Panc1 (cell line): ENCODE results near the gene MAST4. TPM values are rescaled to one million over a fixed set of nuclear protein-coding genes. Genes with fewer than 3 reads are reported as not detected.

Source experiments
- ATAC-seq: fragments of 200-7000 bp; cut with Tn5 transposase; 2 replicates; pipeline ENCODE4 v1.9.1; 2020; ENCODE audit warnings: mild to moderate bottlenecking, moderate library complexity
- BruUV-seq: library from RNA; stranded (reverse); fragments of 400-500 nt; replicated peaks from 2 replicates; lab custom pipeline; 2021; lab: Mats Ljungman, UMichigan
- CTCF ChIA-PET: fragments of 300-600 bp; sonication (Branson Sonifier 250); formaldehyde crosslinking; loops from one replicate; lab custom pipeline; 2022; ENCODE audit warnings: antibody characterized with exemption; lab: Charles Lee
- POLR2A ChIA-PET: fragments of 300-600 bp; sonication (Branson Sonifier 250); formaldehyde crosslinking; loops from one replicate; lab custom pipeline; 2022; ENCODE audit warnings: antibody characterized with exemption; lab: Charles Lee
- DNase-seq: peaks from one replicate; pipeline ENCODE4 v3.0.0-alpha.2; 2010; ENCODE audit warnings: low read depth, low spot score
- H3K27ac ChIP-seq: 2 replicates; pipeline ENCODE4 v1.5.1; 2011; ENCODE audit warnings: mild to moderate bottlenecking, low read length, inconsistent platforms
- H3K27me3 ChIP-seq: fragments of 200-500 bp; sonication (Bioruptor generic); 2 replicates; pipeline ENCODE4 v1.6.0; 2014; ENCODE audit warnings: low read length, inconsistent platforms; ENCODE audit not compliant: control insufficient read depth, insufficient read depth
- H3K36me3 ChIP-seq: fragments of 200-500 bp; sonication (Bioruptor generic); 2 replicates; pipeline ENCODE4 v1.5.1; 2014; ENCODE audit warnings: inconsistent platforms, mild to moderate bottlenecking, low read length, moderate library complexity; ENCODE audit not compliant: control insufficient read depth, insufficient read depth
- H3K4me1 ChIP-seq: 2 replicates; pipeline ENCODE4 v1.5.1; 2011; ENCODE audit warnings: inconsistent platforms, mild to moderate bottlenecking, low read length, moderate library complexity; ENCODE audit not compliant: control insufficient read depth, insufficient read depth
- H3K4me3 ChIP-seq, 2 experiments: 2 replicates each; pipeline ENCODE4 v1.5.1; 2011 to 2012; ENCODE audit warnings: low read depth in 2 of 2, low read length in 2 of 2, mild to moderate bottlenecking in 2 of 2, inconsistent platforms in 1 of 2, moderate library complexity in 1 of 2
- H3K9me3 ChIP-seq: fragments of 200-500 bp; sonication (Bioruptor generic); 2 replicates; pipeline ENCODE4 v1.5.1; 2014; ENCODE audit warnings: low read depth, mild to moderate bottlenecking, inconsistent platforms, low read length, moderate library complexity; ENCODE audit not compliant: control insufficient read depth, insufficient read depth
- POLR2AphosphoS5 ChIP-seq: IDR thresholded peaks from 2 replicates; pipeline ENCODE4 v1.6.1; 2012; ENCODE audit warnings: mild to moderate bottlenecking, low read depth, low read length, moderate library complexity
- SIN3A ChIP-seq: IDR thresholded peaks from 2 replicates; pipeline ENCODE4 v1.6.1; 2012; ENCODE audit warnings: low read depth, mild to moderate bottlenecking, low read length, moderate library complexity, borderline replicate concordance; ENCODE audit not compliant: insufficient read depth
- TCF7L2 ChIP-seq: IDR thresholded peaks from 2 replicates; pipeline ENCODE4 v1.6.1; 2011; ENCODE audit warnings: mild to moderate bottlenecking, low read depth, low read length, inconsistent platforms
- in situ Hi-C: cut with HindIII; loops from 2 replicates; pipeline ENCODE4 v1.10.0; 2016; ENCODE audit warnings: low sequenced_read_pairs, low pct_unique_long_range_greater_than_20kb
- intact Hi-C: fragments of 100-400 bp; cut with micrococcal nuclease; formaldehyde crosslinking; loops from one replicate; pipeline ENCODE4 v1.10.0; 2022; ENCODE audit not compliant: unreplicated experiment
- total RNA-seq: library from RNA; stranded (reverse); gene quantifications from one replicate; pipeline ENCODE4 v1.2.1, GENCODE V29; 2021; ENCODE audit not compliant: unreplicated experiment
- TF ChIP-seq, protein P1 (sequence below): fragments of 450-650 bp; IDR thresholded peaks from 2 replicates; pipeline ENCODE4 v1.5.1; 2017; ENCODE audit warnings: mild to moderate bottlenecking
- TF ChIP-seq, protein P2 (sequence below), 2 experiments: IDR thresholded peaks; 2 replicates each; pipeline ENCODE4 v1.6.1; 2011 to 2012; ENCODE audit warnings: low read depth in 2 of 2, control low read depth in 1 of 2, low read length in 1 of 2, mild to moderate bottlenecking in 1 of 2, moderate library complexity in 1 of 2; ENCODE audit not compliant: insufficient read depth in 1 of 2

MAST4 gene
- total RNA-seq, 1 experiment from 2014 or later: 1.8 TPM

DNA sequence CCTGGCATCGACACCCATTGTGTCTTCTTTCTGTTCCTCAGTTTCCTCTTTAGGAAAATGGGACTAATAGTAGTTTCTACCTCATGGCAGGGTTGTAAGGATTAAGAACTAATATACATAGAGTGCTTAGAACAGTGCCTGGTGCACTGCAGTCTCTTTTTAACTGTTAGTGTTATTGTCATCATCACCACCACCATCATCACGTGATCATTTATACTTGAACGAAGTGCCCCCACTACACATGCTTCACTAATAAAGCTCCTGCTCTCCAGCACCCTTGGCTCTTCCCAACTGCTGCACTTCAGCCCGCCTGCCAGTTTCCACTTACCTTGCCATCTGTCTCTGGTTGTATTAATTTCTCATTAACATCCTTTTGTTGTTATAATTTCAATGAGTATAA, 35.8 kb upstream of the MAST4 start:
- ChIA-PET POLR2A (no interaction called here), CTCF (no interaction called here)
- Histone ChIP-seq H3K27me3 (no peaks in the 10 kb centered on the region), H3K4me1 (no peaks in the 10 kb centered on the region), H3K36me3 (no peaks in the 10 kb centered on the region), H3K27ac (no peak overlapping the region), H3K4me3 (no peak overlapping the region), H3K9me3 (no peaks in the 10 kb centered on the region)
- ATAC-seq (no peak), DNase-seq (no peak)
- TF ChIP-seq POLR2AphosphoS5: no peak
- no peak for TF ChIP-seq SIN3A
- TF ChIP-seq TCF7L2: no peak
- TF ChIP-seq, protein P1, sequence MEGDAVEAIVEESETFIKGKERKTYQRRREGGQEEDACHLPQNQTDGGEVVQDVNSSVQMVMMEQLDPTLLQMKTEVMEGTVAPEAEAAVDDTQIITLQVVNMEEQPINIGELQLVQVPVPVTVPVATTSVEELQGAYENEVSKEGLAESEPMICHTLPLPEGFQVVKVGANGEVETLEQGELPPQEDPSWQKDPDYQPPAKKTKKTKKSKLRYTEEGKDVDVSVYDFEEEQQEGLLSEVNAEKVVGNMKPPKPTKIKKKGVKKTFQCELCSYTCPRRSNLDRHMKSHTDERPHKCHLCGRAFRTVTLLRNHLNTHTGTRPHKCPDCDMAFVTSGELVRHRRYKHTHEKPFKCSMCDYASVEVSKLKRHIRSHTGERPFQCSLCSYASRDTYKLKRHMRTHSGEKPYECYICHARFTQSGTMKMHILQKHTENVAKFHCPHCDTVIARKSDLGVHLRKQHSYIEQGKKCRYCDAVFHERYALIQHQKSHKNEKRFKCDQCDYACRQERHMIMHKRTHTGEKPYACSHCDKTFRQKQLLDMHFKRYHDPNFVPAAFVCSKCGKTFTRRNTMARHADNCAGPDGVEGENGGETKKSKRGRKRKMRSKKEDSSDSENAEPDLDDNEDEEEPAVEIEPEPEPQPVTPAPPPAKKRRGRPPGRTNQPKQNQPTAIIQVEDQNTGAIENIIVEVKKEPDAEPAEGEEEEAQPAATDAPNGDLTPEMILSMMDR: no peak
- TF ChIP-seq, protein P2, sequence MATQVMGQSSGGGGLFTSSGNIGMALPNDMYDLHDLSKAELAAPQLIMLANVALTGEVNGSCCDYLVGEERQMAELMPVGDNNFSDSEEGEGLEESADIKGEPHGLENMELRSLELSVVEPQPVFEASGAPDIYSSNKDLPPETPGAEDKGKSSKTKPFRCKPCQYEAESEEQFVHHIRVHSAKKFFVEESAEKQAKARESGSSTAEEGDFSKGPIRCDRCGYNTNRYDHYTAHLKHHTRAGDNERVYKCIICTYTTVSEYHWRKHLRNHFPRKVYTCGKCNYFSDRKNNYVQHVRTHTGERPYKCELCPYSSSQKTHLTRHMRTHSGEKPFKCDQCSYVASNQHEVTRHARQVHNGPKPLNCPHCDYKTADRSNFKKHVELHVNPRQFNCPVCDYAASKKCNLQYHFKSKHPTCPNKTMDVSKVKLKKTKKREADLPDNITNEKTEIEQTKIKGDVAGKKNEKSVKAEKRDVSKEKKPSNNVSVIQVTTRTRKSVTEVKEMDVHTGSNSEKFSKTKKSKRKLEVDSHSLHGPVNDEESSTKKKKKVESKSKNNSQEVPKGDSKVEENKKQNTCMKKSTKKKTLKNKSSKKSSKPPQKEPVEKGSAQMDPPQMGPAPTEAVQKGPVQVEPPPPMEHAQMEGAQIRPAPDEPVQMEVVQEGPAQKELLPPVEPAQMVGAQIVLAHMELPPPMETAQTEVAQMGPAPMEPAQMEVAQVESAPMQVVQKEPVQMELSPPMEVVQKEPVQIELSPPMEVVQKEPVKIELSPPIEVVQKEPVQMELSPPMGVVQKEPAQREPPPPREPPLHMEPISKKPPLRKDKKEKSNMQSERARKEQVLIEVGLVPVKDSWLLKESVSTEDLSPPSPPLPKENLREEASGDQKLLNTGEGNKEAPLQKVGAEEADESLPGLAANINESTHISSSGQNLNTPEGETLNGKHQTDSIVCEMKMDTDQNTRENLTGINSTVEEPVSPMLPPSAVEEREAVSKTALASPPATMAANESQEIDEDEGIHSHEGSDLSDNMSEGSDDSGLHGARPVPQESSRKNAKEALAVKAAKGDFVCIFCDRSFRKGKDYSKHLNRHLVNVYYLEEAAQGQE (IDR thresholded peaks at IDR 0.05; ENCODE audit: insufficient read depth in 1 of 2, low read depth in 2 of 2, low read length in 1 of 2): no peak
- BruUV-seq: no TSS peak
- intact Hi-C loops: no loop called here
- in situ Hi-C loops: no loop called here

DNA sequence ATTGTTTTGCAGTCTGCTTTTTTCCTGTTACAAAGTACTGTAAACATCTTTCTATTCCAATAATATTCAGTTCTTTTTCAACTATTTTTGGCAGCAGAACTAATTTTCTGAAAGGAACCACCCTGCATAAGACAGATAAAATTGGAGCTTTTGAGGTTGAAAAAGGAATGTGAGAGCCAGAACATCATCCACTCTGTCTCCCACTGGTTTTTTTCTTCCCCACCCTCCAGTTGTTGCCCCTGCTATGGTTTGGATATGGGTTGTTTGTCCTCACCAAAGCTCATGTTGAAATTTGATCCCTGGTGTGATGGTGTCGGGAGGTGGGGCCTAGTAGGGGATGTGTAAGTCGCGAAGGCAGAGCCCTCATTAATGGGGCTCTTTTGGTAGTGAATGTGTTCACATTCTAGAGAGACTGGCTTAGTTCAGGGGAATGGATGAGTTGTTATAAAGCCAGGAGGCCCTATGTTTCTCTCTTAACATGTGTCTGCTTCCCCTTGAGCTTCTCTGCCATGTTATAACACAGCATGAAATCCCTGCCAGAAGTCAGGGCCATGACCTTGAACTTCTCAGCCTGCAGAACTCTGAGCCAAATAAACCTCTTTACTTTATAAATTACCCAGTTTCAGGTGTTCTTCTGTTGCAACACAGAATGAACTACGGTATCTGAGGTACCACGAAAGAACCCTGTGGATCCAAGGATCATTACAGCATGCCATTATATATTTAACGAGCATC, 34.8 kb upstream of the MAST4 start:
- in situ Hi-C loops (no loop called here), intact Hi-C loops (no loop called here)
- no peaks in the 10 kb centered on the region for H3K36me3 ChIP-seq
- TF ChIP-seq TCF7L2: no peak
- TF ChIP-seq, protein P1: no peak
- no peak for TF ChIP-seq POLR2AphosphoS5
- TF ChIP-seq SIN3A: no peak
- TF ChIP-seq, protein P2 (IDR thresholded peaks at IDR 0.05; ENCODE audit: insufficient read depth in 1 of 2, low read depth in 2 of 2, low read length in 1 of 2): no peak
- ATAC-seq (no peak), DNase-seq (no peak)
- ChIA-PET POLR2A (no interaction called here), CTCF (no interaction called here)
- no peaks in the 10 kb centered on the region for H3K9me3 ChIP-seq
- H3K27me3 ChIP-seq: no peaks in the 10 kb centered on the region
- H3K4me1 ChIP-seq: no peaks in the 10 kb centered on the region
- no peak overlapping the region for H3K4me3 ChIP-seq
- BruUV-seq: no TSS peak
- no peak overlapping the region for H3K27ac ChIP-seq
